ENCODE data around the gene CLDN20.

DNA sequence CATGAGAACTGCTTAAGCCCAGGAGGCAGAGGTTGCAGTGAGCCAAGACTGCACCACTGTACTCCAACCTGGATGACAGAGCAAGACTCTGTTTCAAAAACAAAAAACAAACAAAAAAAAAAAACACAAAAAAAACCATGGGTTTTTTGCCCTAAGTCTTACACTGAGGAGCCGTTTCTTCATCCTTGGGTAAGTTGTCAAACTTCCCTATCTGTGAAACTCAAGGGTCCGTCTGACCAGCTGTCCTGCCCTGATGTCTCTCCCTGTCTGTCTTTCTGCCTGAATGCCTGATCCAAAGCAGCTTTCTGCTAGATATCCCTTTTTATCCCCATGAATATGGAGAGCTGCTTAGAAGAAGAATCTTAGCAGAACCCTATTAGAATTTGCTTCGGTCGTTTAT is 41.3 kb upstream of the CLDN20 start:
- no peak for TF ChIP-seq TEAD4 (IDR thresholded peaks at IDR 0.05; ENCODE audit: low read depth, low read length)
- no peak for TF ChIP-seq SP1 (IDR thresholded peaks at IDR 0.05; ENCODE audit: low read depth, low read length)
- no peak for TF ChIP-seq POLR2A (IDR thresholded peaks at IDR 0.05; ENCODE audit: control extremely low read depth in 1 of 2, low read depth in 2 of 2, low read length in 2 of 2)
- no peak for TF ChIP-seq CEBPB (IDR thresholded peaks at IDR 0.05; ENCODE audit: low read depth, low read length)
- no peak for TF ChIP-seq NRF1 (IDR thresholded peaks at IDR 0.05; ENCODE audit: low read depth, low read length)
- no peak for TF ChIP-seq JUND (IDR thresholded peaks at IDR 0.05; ENCODE audit: low read length)
- TF ChIP-seq GTF2F1 (IDR thresholded peaks at IDR 0.05; ENCODE audit: borderline replicate concordance, low read depth, low read length), result no peak
- no peak for TF ChIP-seq CTCF (IDR thresholded peaks at IDR 0.05; ENCODE audit: control extremely low read depth in 1 of 3, insufficient read depth in 1 of 3, low read depth in 1 of 3, low read length in 3 of 3)
- no peak for TF ChIP-seq HDAC2 (IDR thresholded peaks at IDR 0.05; ENCODE audit: borderline replicate concordance in 1 of 2, low read depth in 2 of 2, low read length in 2 of 2)
- no peak for TF ChIP-seq POLR2AphosphoS5 (IDR thresholded peaks at IDR 0.05; ENCODE audit: low read depth, low read length)
- TF ChIP-seq GABPA (IDR thresholded peaks at IDR 0.05; ENCODE audit: borderline replicate concordance, insufficient read depth, low read length), result no peak
- TF ChIP-seq FOSL1 (IDR thresholded peaks at IDR 0.05; ENCODE audit: insufficient read depth, low read depth, low read length), result no peak
- TF ChIP-seq SIN3A (conservative IDR thresholded peaks at IDR 0.05 in 1 of 2, IDR thresholded peaks at IDR 0.05 in 1 of 2; ENCODE audit: low read depth in 1 of 2, low read length in 2 of 2), result no peak
- no peak for TF ChIP-seq E2F6 (IDR thresholded peaks at IDR 0.05)

All from H1 (cell line).